Endodermal cell (in vitro differentiated cells): ENCODE results near the gene SPACA5. TPM values are rescaled to one million over a fixed set of nuclear protein-coding genes. Genes with fewer than 3 reads are reported as not detected.
A peak's percentile ranks its signal among the peaks of the same experiment; 100 is the strongest.
"Not testable (repeated sequence)": the region's sequence is repeated elsewhere in the genome, so short reads cannot be mapped to it uniquely, and the experiment has no call there.

Experiments used
- DNase-seq: peaks from one replicate; pipeline ENCODE4 v3.0.0-alpha.2; 2017
- H3K27ac ChIP-seq: 2 replicates; pipeline ENCODE4 v1.5.1; 2013; ENCODE audit warnings: mild to moderate bottlenecking, low read depth, low read length, moderate library complexity
- H3K27me3 ChIP-seq: 2 replicates; pipeline ENCODE4 v1.6.1; 2013; ENCODE audit warnings: mild to moderate bottlenecking, low read length, moderate library complexity; ENCODE audit not compliant: insufficient read depth, control insufficient read depth, poor library complexity, severe bottlenecking
- H3K36me3 ChIP-seq: 2 replicates; pipeline ENCODE4 v1.7.0; 2013; ENCODE audit warnings: mild to moderate bottlenecking, low read length, moderate library complexity; ENCODE audit not compliant: control insufficient read depth, insufficient read depth
- H3K4me1 ChIP-seq: one replicate; pipeline ENCODE4 v1.7.0; 2013; ENCODE audit warnings: low read length; ENCODE audit not compliant: control insufficient read depth, insufficient read depth
- H3K4me3 ChIP-seq: 2 replicates; pipeline ENCODE4 v1.5.1; 2013; ENCODE audit warnings: mild to moderate bottlenecking, low read length, moderate library complexity
- H3K9ac ChIP-seq: 2 replicates; pipeline ENCODE4 v1.6.1; 2013; ENCODE audit warnings: mild to moderate bottlenecking, low read length, moderate library complexity; ENCODE audit not compliant: poor library complexity, severe bottlenecking; ENCODE audit errors: extremely low read depth
- H3K9me3 ChIP-seq: 2 replicates; pipeline ENCODE4 v1.6.1; 2013; ENCODE audit warnings: mild to moderate bottlenecking, low read length, moderate library complexity; ENCODE audit not compliant: control insufficient read depth
- H3K27ac Mint-ChIP-seq: 2 replicates; pipeline ENCODE4 v1.8.0; 2020; ENCODE audit warnings: mixed read lengths
- H3K27me3 Mint-ChIP-seq: 2 replicates; pipeline ENCODE4 v1.8.0; 2021; ENCODE audit warnings: mild to moderate bottlenecking, mixed read lengths; ENCODE audit not compliant: insufficient read depth
- H3K36me3 Mint-ChIP-seq: 2 replicates; pipeline ENCODE4 v1.8.0; 2020; ENCODE audit warnings: low read depth, mixed read lengths
- H3K4me1 Mint-ChIP-seq: 2 replicates; pipeline ENCODE4 v1.8.0; 2020; ENCODE audit warnings: mixed read lengths
- H3K4me3 Mint-ChIP-seq: 2 replicates; pipeline ENCODE4 v1.8.0; 2020; ENCODE audit warnings: mild to moderate bottlenecking, moderate library complexity, mixed read lengths
- H3K9me3 Mint-ChIP-seq: 2 replicates; pipeline ENCODE4 v1.8.0; 2020; ENCODE audit warnings: mild to moderate bottlenecking, mixed read lengths
- CTCF ChIP-seq: fragments of 200-600 bp; sonication (generic); conservative IDR thresholded peaks from 2 replicates; pipeline ENCODE4 v1.5.0; 2021; ENCODE audit warnings: antibody characterized with exemption, mild to moderate bottlenecking
- WGBS, 2 experiments: methylation state at CpG; one replicate each; pipeline versions ENCODE4 v1.1.5 to v1.1.7; 2013; ENCODE audit warnings: missing lambda C conversion rate in 2 of 2, mixed read lengths in 1 of 2; ENCODE audit not compliant: insufficient coverage in 1 of 2, insufficient read length in 1 of 2; 5-methylcytosine and 5-hydroxymethylcytosine counted together
- total RNA-seq, 2 donors: library from RNA; stranded (reverse); fragmentation: NEBNext Ultra II Directional in 1 of 2; extraction: Animal tissue kit (Norgen Biotek cat#: 25700) in 1 of 2; gene quantifications; 2 replicates in 1 of 2; 3 replicates in 1 of 2; pipeline ENCODE4 v1.2.1, GENCODE V29; 2021

Gene SPACA5
- total RNA-seq, 2 donors from 2014 or later, result not detected

- H3K27ac ChIP-seq, result no peak within 1 kb of the TSS
- H3K36me3 Mint-ChIP-seq, result peaks cover 16% of the 10 kb centered on the region
- no peaks in the 10 kb centered on the region for H3K27me3 ChIP-seq
- peak; percentile 95 for DNase-seq
- peaks cover 12% of the 10 kb centered on the region for H3K36me3 ChIP-seq
- H3K4me3 ChIP-seq, result peak within 1 kb of the TSS; percentile 86
- H3K4me3 Mint-ChIP-seq, result peak within 1 kb of the TSS; percentile 91
- no peak for TF ChIP-seq CTCF
- peak within 1 kb of the TSS; percentile 55 for H3K9ac ChIP-seq
- H3K4me1 Mint-ChIP-seq, result no peaks in the 10 kb centered on the region
- H3K27ac Mint-ChIP-seq, result peak within 1 kb of the TSS; percentile 95
- H3K27me3 Mint-ChIP-seq, result no peaks in the 10 kb centered on the region
- peaks cover 4% of the 10 kb centered on the region for H3K9me3 ChIP-seq
- WGBS, 2 experiments, result 0% methylated on average over 1 to 27 of the region's 34 CpGs
- peaks cover 19% of the 10 kb centered on the region for H3K9me3 Mint-ChIP-seq
- H3K4me1 ChIP-seq, result no peaks in the 10 kb centered on the region
Observed at GRCh38 chrX:48003758-48004457, 2.9 kb upstream of the SPACA5 start, which contains the start of gene ZNF182. TSS of gene ZNF182 (minus strand) at chrX:48003989. CDS start at chrX:48002609, 1,380 bp downstream.

GRCh38 chrX:48009445-48009960 is 2.7 kb downstream of the SPACA5 start:
- not testable (repeated sequence) for H3K4me1 ChIP-seq, H3K9ac ChIP-seq

GRCh38 chrX:48016583-48017310 is 10.0 kb downstream of the SPACA5 start:
- H3K4me1 ChIP-seq, H3K36me3 ChIP-seq, DNase-seq, H3K27ac ChIP-seq, H3K9me3 ChIP-seq, H3K4me3 ChIP-seq, H3K9ac ChIP-seq, H3K36me3 Mint-ChIP-seq, H3K4me1 Mint-ChIP-seq, H3K27ac Mint-ChIP-seq, H3K4me3 Mint-ChIP-seq, H3K27me3 ChIP-seq, H3K27me3 Mint-ChIP-seq: not testable (repeated sequence)
- WGBS, 2 experiments, result 95% methylated on average over 18 of the region's 46 CpGs; no CpG with 5 or more reads in 1 of the 2 experiments
- peaks cover 14% of the 10 kb centered on the region for H3K9me3 Mint-ChIP-seq

More at GRCh38 chrX:48009445-48009960, 2.7 kb downstream of the SPACA5 start:
- H3K27ac Mint-ChIP-seq, H3K4me3 ChIP-seq, H3K4me3 Mint-ChIP-seq, H3K36me3 ChIP-seq, DNase-seq, H3K4me1 Mint-ChIP-seq, H3K36me3 Mint-ChIP-seq, H3K9me3 ChIP-seq, H3K27me3 Mint-ChIP-seq, H3K27ac ChIP-seq, H3K27me3 ChIP-seq: not testable (repeated sequence)
- peaks cover 11% of the 10 kb centered on the region for H3K9me3 Mint-ChIP-seq
- no CpG with 5 or more reads among the region's 2 CpGs for WGBS, 2 experiments

GRCh38 chrX:48019892-48020291 is 13.1 kb downstream of the SPACA5 start:
- DNase-seq, H3K27me3 Mint-ChIP-seq, H3K4me3 ChIP-seq, H3K4me1 Mint-ChIP-seq, H3K27ac Mint-ChIP-seq, H3K4me1 ChIP-seq, H3K36me3 Mint-ChIP-seq, H3K27ac ChIP-seq, H3K9ac ChIP-seq, H3K27me3 ChIP-seq, H3K4me3 Mint-ChIP-seq, H3K36me3 ChIP-seq, H3K9me3 ChIP-seq: not testable (repeated sequence)
- WGBS, 2 experiments, result no CpG with 5 or more reads among the region's 1 CpG
- H3K9me3 Mint-ChIP-seq, result peaks cover 19% of the 10 kb centered on the region

GRCh38 chrX:48020472-48020871 is 13.7 kb downstream of the SPACA5 start:
- H3K27ac ChIP-seq, H3K9ac ChIP-seq, H3K27me3 ChIP-seq, DNase-seq, H3K36me3 ChIP-seq, H3K4me1 Mint-ChIP-seq, H3K9me3 ChIP-seq, H3K27ac Mint-ChIP-seq, H3K27me3 Mint-ChIP-seq, H3K36me3 Mint-ChIP-seq, H3K4me1 ChIP-seq: not testable (repeated sequence)
- 89% methylated on average over 11 of the region's 11 CpGs; no CpG with 5 or more reads in 1 of the 2 experiments for WGBS, 2 experiments
- peaks cover 22% of the 10 kb centered on the region for H3K9me3 Mint-ChIP-seq
- H3K4me3 ChIP-seq, result peak overlapping the region; percentile 82
- H3K4me3 Mint-ChIP-seq, result peak overlapping the region; percentile 69
